ENCODE results near the gene PROM1. TPM values are rescaled to one million over a fixed set of nuclear protein-coding genes. Genes with fewer than 3 reads are reported as not detected.

PROM1 gene
- total and polyA plus RNA-seq, 4 donors, result 1.2 to 5.2 (median 3.7) TPM

DNA sequence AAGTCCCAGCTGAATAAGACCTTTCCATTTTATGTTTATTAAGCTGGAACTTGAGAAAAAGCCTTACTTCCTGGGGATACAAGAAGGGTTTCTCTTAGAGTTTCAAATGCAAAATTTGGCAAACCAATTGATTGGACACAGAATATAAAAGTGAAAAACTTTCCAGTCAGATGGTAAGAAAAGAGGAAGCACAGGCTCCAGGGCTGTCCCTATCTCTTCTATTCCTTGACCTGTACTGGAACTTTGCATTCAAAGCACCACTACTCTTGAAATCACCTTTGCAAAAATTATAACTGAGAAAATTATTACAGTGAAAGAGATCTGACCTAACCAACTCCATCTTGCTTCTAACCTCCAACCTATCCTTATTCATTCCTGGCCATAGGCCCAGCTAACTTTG lies 11.7 kb downstream of the PROM1 start (continued):
- TF ChIP-seq, protein P1, sequence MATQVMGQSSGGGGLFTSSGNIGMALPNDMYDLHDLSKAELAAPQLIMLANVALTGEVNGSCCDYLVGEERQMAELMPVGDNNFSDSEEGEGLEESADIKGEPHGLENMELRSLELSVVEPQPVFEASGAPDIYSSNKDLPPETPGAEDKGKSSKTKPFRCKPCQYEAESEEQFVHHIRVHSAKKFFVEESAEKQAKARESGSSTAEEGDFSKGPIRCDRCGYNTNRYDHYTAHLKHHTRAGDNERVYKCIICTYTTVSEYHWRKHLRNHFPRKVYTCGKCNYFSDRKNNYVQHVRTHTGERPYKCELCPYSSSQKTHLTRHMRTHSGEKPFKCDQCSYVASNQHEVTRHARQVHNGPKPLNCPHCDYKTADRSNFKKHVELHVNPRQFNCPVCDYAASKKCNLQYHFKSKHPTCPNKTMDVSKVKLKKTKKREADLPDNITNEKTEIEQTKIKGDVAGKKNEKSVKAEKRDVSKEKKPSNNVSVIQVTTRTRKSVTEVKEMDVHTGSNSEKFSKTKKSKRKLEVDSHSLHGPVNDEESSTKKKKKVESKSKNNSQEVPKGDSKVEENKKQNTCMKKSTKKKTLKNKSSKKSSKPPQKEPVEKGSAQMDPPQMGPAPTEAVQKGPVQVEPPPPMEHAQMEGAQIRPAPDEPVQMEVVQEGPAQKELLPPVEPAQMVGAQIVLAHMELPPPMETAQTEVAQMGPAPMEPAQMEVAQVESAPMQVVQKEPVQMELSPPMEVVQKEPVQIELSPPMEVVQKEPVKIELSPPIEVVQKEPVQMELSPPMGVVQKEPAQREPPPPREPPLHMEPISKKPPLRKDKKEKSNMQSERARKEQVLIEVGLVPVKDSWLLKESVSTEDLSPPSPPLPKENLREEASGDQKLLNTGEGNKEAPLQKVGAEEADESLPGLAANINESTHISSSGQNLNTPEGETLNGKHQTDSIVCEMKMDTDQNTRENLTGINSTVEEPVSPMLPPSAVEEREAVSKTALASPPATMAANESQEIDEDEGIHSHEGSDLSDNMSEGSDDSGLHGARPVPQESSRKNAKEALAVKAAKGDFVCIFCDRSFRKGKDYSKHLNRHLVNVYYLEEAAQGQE (IDR thresholded peaks at IDR 0.05), result no peak
- TF ChIP-seq, protein P2, sequence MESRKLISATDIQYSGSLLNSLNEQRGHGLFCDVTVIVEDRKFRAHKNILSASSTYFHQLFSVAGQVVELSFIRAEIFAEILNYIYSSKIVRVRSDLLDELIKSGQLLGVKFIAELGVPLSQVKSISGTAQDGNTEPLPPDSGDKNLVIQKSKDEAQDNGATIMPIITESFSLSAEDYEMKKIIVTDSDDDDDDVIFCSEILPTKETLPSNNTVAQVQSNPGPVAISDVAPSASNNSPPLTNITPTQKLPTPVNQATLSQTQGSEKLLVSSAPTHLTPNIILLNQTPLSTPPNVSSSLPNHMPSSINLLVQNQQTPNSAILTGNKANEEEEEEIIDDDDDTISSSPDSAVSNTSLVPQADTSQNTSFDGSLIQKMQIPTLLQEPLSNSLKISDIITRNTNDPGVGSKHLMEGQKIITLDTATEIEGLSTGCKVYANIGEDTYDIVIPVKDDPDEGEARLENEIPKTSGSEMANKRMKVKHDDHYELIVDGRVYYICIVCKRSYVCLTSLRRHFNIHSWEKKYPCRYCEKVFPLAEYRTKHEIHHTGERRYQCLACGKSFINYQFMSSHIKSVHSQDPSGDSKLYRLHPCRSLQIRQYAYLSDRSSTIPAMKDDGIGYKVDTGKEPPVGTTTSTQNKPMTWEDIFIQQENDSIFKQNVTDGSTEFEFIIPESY (IDR thresholded peaks at IDR 0.05), result no peak
- TF ChIP-seq, protein P3, sequence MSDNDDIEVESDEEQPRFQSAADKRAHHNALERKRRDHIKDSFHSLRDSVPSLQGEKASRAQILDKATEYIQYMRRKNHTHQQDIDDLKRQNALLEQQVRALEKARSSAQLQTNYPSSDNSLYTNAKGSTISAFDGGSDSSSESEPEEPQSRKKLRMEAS (IDR thresholded peaks at IDR 0.05), result no peak

DNA sequence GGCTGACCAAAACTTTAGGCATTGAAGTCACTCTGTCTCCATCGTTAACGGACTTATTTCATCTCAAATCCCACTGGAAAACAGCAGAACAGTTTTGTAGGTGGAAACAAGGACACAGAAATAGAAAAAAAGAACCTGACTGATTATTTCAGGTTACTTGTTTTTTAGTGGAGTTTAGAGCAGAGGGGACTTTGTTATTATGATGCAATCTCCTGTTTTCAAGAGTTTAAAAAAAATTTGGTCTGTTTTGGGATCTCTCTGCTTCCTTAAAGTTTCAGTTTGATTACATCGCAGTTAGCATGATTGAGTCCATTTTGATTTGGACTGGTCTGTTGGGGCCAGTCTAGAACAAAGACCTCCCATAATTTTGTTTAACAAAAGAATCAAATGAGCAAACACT lies 13.6 kb downstream of the PROM1 start:
- WGBS, result 93% methylated on average over 3 of the region's 3 CpGs
- no peak overlapping the region for H3K4me3 ChIP-seq (ENCODE audit: low read depth in 1 of 3, low read length in 3 of 3)
- no peaks in the 10 kb centered on the region for H3K9me3 ChIP-seq (ENCODE audit: control insufficient read depth in 4 of 4, low read length in 3 of 4)
- no peak overlapping the region for H3K27ac ChIP-seq (ENCODE audit: low read depth in 1 of 2, low read length in 2 of 2)
- DNase-seq (ENCODE audit: low spot score), result no peak
- TF ChIP-seq GABPA (IDR thresholded peaks at IDR 0.05 in 1 of 2, conservative IDR thresholded peaks at IDR 0.05 in 1 of 2), result no peak
- TF ChIP-seq JUND (IDR thresholded peaks at IDR 0.05), result no peak
- TF ChIP-seq, protein P1 (IDR thresholded peaks at IDR 0.05), result no peak
- no peak for TF ChIP-seq FOXA1 (IDR thresholded peaks at IDR 0.05)
- no peak for TF ChIP-seq SP1 (IDR thresholded peaks at IDR 0.05)
- no peaks in the 10 kb centered on the region for H3K36me3 ChIP-seq (ENCODE audit: control insufficient read depth in 4 of 4, insufficient read depth in 3 of 4, low read depth in 1 of 4, low read length in 3 of 4)
- no peaks in the 10 kb centered on the region for H3K4me1 ChIP-seq (ENCODE audit: control insufficient read depth in 4 of 4, insufficient read depth in 4 of 4, low read length in 3 of 4)
- H3K27me3 ChIP-seq (ENCODE audit: control insufficient read depth in 4 of 4, insufficient read depth in 4 of 4, low read length in 3 of 4), result peaks cover 0 to 2% (median 0%) of the 10 kb centered on the region in 4 donors
- no peak overlapping the region for H3K9ac ChIP-seq (ENCODE audit: low read depth in 1 of 2, low read length in 2 of 2)

DNA sequence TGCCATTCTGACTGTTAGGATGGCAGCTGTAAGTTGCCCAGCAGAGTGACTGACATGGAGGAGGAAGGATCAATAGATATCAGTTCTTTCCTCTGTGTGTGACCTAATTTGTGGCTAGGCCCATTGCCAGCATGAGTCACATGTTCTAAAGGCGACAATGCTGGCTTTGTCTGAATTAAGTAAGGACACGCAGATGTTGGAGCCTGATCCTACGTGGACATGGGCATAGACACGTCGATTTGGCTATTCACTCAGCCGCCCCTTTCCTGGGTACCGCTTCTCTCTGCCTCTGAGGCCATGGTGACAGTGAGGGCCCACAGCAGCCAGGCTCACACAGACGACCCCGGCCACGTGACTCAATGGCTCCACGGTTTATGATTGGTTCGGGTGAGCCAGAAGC lies 16.3 kb downstream of the PROM1 start:
- Histone ChIP-seq H3K9ac (ENCODE audit: low read depth in 1 of 2, low read length in 2 of 2) (no peak overlapping the region), H3K9me3 (ENCODE audit: control insufficient read depth in 4 of 4, low read length in 3 of 4) (no peaks in the 10 kb centered on the region), H3K4me3 (ENCODE audit: low read depth in 1 of 3, low read length in 3 of 3) (no peak overlapping the region), H3K4me1 (ENCODE audit: control insufficient read depth in 4 of 4, insufficient read depth in 4 of 4, low read length in 3 of 4) (no peaks in the 10 kb centered on the region), H3K36me3 (ENCODE audit: control insufficient read depth in 4 of 4, insufficient read depth in 3 of 4, low read depth in 1 of 4, low read length in 3 of 4) (no peaks in the 10 kb centered on the region), H3K27me3 (ENCODE audit: control insufficient read depth in 4 of 4, insufficient read depth in 4 of 4, low read length in 3 of 4) (peaks cover 0 to 2% (median 0%) of the 10 kb centered on the region in 4 donors), H3K27ac (ENCODE audit: low read depth in 1 of 2, low read length in 2 of 2) (no peak overlapping the region)
- TF ChIP-seq YY1 (IDR thresholded peaks at IDR 0.05) (no peak), SP1 (IDR thresholded peaks at IDR 0.05) (no peak), EGR1 (IDR thresholded peaks at IDR 0.05; ENCODE audit: low read depth in 2 of 2) (no peak)
- no peak for DNase-seq (ENCODE audit: low spot score)
- WGBS, result 82% methylated on average over 12 of the region's 12 CpGs
